GM19395 (cell line): ENCODE results near the gene HAO2.

Experiments used
- ATAC-seq: cut with Tn5 transposase; IDR thresholded peaks from one replicate; pipeline ENCODE4 v1.9.1; 2021; ENCODE audit warnings: mild to moderate bottlenecking, moderate library complexity; ENCODE audit not compliant: unreplicated experiment

HAO2 gene

GRCh38 chr1:119429687-119430086 lies 61.1 kb downstream of the HAO2 start:
- no peak for ATAC-seq

- no peak for ATAC-seq
Measured at GRCh38 chr1:119430486-119430885, 61.9 kb downstream of the HAO2 start.

- ATAC-seq, result no peak
Measured at GRCh38 chr1:119431836-119432235, 63.3 kb downstream of the HAO2 start.

- ATAC-seq, result no peak
Measured at GRCh38 chr1:119435052-119435451, 66.5 kb downstream of the HAO2 start.

GRCh38 chr1:119438761-119439160 lies 70.2 kb downstream of the HAO2 start:
- no peak for ATAC-seq

- ATAC-seq, result no peak
Measured at GRCh38 chr1:119440721-119441307, 72.2 kb downstream of the HAO2 start.

GRCh38 chr1:119442756-119443155 lies 74.2 kb downstream of the HAO2 start:
- no peak for ATAC-seq
